GM18873 (cell line): ENCODE results near the gene PAX8.

Source experiments
- ATAC-seq: cut with Tn5 transposase; IDR thresholded peaks from one replicate; pipeline ENCODE4 v1.9.1; 2021; ENCODE audit warnings: mild to moderate bottlenecking, moderate library complexity, moderate number of reproducible peaks; ENCODE audit not compliant: unreplicated experiment, low FRiP score

PAX8 gene

DNA sequence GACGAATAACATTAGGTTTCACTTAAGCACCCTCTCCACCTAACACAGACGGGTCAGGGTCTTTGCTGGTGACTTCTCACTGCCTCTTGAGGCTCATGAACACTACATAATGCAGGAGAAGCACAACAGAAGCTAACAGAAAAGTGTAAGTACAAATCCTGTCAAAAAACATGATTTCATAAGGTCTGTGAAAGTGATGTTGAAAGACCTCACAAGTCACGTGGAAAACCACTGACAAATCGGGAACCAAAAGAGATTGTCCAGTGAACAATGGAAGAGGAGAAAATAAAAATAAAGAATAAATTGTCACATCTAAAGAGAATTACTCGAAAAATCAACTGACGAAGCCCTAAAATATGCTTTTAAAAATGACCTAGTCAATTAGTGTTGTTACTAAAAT lies 91.0 kb downstream of the PAX8 start:
- ATAC-seq, result no peak

DNA sequence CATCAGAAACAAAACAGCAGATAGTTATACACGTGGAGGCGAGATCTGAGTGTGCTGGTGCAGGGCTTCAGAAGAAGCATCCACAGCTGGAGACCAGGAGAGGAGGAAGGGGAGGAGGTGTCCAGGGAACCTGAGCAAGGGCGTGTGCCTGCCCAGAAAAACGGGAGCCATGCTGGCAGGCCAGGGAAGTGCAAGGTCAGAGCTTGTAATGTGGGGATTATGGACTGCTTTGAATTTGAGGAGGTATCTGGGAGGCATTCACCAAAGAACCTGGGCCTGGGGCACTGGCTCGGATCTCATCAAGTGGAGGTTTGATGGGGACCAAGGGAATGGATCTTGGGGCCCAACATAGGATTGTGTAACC lies 92.3 kb downstream of the PAX8 start:
- no peak for ATAC-seq

DNA sequence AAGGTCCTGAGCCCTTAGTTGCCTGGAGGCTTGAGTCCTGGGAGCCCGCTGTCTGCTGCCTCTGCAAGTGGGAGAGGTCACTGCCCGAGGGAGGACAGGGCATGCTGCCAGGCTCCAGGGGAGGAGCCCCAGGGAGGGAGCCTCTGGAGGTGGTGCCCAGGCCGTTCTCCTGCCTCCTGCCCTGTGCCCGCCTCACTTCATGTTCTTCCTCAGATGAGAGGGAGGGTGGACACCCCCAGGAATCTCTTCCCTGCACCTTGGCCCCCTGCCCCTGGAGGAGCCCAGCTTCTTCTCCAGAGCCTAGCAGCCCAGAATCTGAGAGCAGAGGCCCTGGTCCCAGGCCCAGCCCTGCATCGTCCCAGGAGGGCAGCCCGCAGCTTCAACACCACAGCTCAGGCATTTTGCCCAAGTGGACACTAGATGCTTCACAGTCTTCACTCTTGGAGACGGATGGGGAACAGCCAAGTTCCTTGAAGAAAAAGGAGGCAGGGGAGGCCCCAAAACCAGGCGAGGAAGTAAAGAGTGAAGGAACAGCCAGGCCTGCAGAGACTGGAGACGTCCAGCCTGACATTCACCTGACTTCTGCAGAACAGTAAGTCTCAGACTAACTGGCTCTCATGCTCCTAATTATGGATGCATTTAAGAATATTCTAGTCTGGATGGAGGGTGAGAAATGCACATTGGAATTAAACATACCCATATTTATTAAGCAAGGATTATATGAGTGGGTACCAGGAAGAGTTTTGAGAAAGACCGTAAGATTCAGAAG lies 92.9 kb downstream of the PAX8 start:
- no peak for ATAC-seq

GRCh38 chr2:113184531-113185230 lies 94.0 kb downstream of the PAX8 start:
- no peak for ATAC-seq

GRCh38 chr2:113183703-113184102 lies 95.0 kb downstream of the PAX8 start:
- no peak for ATAC-seq

DNA sequence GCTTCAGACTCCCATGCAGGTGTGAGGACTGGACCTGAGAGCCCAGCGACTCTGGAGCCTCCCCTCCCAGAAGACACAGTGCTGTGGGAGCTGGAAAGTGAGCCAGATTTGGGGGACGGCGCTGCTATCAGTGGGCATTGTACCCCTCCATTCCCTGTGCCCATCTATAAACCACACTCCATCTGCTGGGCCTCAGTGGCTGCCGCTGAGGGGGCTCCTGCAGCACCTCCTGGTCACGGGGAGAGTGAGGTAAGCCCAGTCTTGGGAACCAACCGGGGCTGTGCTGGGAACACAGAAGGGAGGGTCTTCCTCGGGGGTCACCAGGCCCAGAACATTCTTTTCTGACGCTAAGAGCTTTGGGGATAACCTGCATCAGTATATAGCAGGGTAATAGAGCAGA lies 95.5 kb downstream of the PAX8 start:
- no peak for ATAC-seq

GRCh38 chr2:113182471-113183260 lies 96.1 kb downstream of the PAX8 start:
- no peak for ATAC-seq

GRCh38 chr2:113181258-113182051 lies 97.3 kb downstream of the PAX8 start:
- no peak for ATAC-seq

GRCh38 chr2:113180131-113180946 lies 98.4 kb downstream of the PAX8 start:
- ATAC-seq, result no peak

GRCh38 chr2:113179446-113180045 lies 99.2 kb downstream of the PAX8 start:
- no peak for ATAC-seq

- no peak for ATAC-seq
Measured at GRCh38 chr2:113178891-113179290, 99.8 kb downstream of the PAX8 start.

GRCh38 chr2:113178069-113178746 lies 100.5 kb downstream of the PAX8 start:
- no peak for ATAC-seq

DNA sequence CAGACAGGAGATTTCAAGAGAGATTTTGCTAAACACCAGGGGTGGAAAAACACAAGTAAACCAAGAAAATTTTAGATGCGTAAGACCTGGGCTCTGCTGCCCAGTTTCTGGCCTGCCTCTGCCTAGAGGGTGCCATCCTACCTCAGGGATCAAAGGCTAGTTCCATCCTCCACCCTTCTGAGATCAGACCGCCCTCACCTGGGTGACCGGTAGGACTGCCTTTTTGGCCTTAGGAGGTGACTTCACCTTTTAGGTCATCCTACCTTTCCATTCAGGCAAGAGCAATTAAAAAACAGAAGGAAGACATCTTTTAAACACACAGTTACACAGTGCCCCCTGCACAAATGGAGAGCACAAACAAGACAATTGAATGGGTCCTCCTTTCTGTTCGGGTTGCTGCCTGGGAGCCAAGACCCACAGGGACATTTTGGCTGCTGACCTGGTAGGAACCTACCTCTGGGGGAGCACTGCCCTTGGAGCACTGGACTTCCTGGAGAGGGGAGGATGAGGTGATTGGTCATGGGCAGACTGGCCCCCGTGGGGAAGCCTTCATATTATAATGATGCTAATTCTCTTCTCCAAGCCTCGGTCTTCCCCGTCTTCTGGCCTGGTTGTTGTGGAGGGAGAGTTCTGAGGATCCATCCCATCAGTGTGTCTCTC lies 101.9 kb downstream of the PAX8 start:
- no peak for ATAC-seq

DNA sequence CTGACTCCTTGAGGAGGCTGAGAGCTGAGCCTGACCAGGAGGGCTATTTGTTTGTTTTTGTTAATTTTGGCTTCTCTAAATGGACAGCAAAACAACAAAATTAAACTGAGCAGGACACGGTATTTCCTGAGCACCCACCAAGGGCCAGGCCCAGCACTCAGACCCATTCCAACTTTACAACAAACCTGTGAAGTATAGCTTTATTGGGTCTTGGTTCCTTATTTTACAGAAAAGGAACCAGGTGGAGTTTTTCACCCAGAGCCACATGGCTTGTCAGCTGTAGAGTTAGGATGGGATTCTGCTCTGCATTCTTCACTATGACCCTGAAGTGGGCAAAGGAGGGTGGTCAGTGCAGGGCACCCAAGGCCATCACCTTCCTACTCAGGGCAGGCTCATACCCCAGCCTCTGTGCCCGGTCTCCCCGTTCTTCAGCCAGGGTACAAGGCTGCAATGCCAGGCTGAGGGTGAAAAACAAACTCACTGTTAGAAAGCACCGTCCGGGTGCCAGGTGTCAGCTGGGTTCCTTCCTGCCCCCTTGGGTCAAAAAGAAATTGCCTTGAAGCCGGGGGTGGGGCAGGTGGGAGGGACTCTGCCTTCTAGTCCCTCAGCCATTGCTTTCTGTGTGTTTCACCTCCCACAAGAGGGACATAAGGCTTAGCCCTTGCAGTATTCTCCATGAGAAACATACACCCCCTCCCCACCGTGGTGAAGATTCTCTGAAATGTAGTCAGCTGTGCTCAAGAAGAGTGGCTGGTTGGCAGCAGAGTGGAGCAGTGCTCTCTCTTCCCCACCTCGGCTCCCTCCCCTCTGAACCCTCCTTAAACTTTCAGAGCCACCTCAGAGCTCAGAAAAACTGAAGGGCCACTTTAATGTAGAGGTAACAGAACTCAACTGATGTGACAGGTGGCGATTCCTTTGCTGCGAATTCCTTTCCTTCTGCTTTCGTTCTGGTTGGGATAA lies 102.7 kb downstream of the PAX8 start:
- ATAC-seq, result no peak

DNA sequence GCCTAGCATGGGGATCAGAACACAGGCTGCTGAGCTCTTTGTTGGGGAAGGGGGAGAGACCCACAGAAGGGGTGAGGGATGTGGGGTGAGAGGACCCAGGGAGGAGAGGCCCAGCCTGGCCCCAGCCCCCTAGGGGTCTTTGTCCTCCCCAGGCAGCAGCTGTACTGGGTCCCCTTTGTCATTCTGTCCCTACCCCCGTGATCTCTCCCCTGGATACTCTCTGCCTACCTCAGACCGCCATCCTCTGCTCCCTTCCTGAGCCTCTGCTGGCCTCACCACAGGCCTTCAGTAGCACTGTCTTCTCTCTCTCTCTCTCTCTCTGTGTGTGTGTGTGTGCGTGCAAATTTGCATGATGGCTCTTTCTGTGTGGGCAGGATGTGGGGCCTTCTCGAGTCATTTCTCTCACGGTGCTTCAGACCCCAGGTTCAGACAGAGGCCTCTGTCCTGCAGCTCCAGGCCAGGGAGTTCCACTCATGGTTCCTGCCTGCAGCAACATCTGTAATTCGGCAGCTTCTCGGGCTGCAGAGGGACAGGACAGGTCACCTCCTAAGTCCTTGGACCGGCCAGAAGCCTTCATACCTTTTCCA lies 103.6 kb downstream of the PAX8 start:
- ATAC-seq, result peak; percentile 56

- ATAC-seq, result no peak
Measured at GRCh38 chr2:113174376-113174750, 104.4 kb downstream of the PAX8 start.
